Measurements from ENCODE around the gene SLC22A23.

DNA sequence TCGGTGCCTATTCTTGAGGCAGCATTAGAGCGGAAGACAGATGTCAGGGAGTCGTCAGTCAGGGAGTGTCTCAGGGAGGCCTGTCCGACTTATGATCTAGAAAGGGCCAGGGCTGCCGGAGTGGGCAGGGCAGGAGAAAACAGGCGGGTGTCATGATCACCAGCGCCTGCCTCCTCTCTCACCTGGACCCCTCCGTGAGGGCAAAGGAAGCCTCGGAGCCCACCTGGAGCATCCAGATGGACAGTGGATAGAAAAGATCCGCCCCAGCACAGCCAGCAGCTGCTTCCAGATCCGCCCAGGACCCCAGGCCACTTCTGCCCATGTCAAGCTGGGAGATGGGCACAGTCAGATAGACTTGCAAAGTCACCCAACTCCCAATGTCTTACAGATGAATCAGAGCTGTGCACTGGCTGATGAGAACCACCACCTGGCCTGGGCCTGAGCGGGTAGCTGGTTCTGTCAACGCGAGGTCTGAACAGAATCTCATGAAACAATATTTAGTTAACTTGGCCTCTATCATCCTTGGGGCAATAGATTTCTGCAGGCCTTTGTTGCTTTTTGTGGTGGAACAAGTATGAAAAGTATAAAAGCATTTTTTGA, 175.9 kb downstream of the SLC22A23 start:
- TF ChIP-seq, protein P1, sequence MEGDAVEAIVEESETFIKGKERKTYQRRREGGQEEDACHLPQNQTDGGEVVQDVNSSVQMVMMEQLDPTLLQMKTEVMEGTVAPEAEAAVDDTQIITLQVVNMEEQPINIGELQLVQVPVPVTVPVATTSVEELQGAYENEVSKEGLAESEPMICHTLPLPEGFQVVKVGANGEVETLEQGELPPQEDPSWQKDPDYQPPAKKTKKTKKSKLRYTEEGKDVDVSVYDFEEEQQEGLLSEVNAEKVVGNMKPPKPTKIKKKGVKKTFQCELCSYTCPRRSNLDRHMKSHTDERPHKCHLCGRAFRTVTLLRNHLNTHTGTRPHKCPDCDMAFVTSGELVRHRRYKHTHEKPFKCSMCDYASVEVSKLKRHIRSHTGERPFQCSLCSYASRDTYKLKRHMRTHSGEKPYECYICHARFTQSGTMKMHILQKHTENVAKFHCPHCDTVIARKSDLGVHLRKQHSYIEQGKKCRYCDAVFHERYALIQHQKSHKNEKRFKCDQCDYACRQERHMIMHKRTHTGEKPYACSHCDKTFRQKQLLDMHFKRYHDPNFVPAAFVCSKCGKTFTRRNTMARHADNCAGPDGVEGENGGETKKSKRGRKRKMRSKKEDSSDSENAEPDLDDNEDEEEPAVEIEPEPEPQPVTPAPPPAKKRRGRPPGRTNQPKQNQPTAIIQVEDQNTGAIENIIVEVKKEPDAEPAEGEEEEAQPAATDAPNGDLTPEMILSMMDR (conservative IDR thresholded peaks at IDR 0.05; ENCODE audit: low read length), result no peak
- TF ChIP-seq EZH2phosphoT487 (IDR thresholded peaks at IDR 0.05; ENCODE audit: borderline replicate concordance, low read depth, low read length), result no peak
